ENCODE results near the gene MAN1A1. TPM values are rescaled to one million over a fixed set of nuclear protein-coding genes. Genes with fewer than 3 reads are reported as not detected.

Gene MAN1A1
- total and polyA plus RNA-seq, 10 donors, result 6.0 to 148 (median 93.5) TPM

GRCh38 chr6:119330520-119331113 lies 18.9 kb downstream of the MAN1A1 start:
- intact Hi-C loops (cut with DNase I; ENCODE audit: low total_unique reads), result no loop called here
- H3K27me3 ChIP-seq (replicated peaks in 1 of 7), result no peaks in the 10 kb centered on the region
- TF ChIP-seq POLR2AphosphoS5 (IDR thresholded peaks at IDR 0.05) (no peak), CTCF (IDR thresholded peaks at IDR 0.05 in 8 of 11, conservative IDR thresholded peaks at IDR 0.05 in 3 of 11) (no peak), POLR2A (IDR thresholded peaks at IDR 0.05) (no peak)
- peaks cover 6 to 56% (median 27%) of the 10 kb centered on the region in 6 donors for H3K4me1 ChIP-seq
- DNase-seq, result no peak
- H3K27ac ChIP-seq, result no peak overlapping the region
- H3K4me3 ChIP-seq, result no peak overlapping the region
- 83 to 93% (median 88%) methylated on average over 4 of the region's 4 CpGs for WGBS, 5 donors
- peaks cover 0 to 40% (median 0%) of the 10 kb centered on the region in 6 donors for H3K36me3 ChIP-seq
- no peaks in the 10 kb centered on the region for H3K9me3 ChIP-seq

DNA sequence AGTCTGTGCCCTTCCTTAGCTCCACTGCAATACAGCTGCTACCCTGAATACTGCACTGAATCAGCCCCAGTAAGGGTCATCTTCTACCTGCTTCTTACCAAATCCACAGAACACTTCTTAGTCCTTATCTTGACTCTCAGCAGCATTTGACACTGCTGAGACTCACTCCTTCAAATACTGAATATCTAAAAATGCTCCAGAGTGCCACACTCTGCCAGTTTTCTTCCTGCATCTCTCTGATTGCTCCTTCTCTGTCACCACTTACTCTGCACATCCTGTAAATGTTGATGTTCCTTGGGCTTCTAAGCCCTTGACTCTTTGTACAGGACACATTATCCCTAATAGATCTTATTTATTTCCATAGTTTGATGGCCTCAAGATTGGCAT lies 19.8 kb downstream of the MAN1A1 start:
- DNase-seq, result no peak
- no peak for TF ChIP-seq POLR2A (IDR thresholded peaks at IDR 0.05)
- no peak for TF ChIP-seq CTCF (IDR thresholded peaks at IDR 0.05 in 8 of 11, conservative IDR thresholded peaks at IDR 0.05 in 3 of 11)
- no peak for TF ChIP-seq POLR2AphosphoS5 (IDR thresholded peaks at IDR 0.05)
- intact Hi-C loops (cut with DNase I; ENCODE audit: low total_unique reads), result no loop called here

DNA sequence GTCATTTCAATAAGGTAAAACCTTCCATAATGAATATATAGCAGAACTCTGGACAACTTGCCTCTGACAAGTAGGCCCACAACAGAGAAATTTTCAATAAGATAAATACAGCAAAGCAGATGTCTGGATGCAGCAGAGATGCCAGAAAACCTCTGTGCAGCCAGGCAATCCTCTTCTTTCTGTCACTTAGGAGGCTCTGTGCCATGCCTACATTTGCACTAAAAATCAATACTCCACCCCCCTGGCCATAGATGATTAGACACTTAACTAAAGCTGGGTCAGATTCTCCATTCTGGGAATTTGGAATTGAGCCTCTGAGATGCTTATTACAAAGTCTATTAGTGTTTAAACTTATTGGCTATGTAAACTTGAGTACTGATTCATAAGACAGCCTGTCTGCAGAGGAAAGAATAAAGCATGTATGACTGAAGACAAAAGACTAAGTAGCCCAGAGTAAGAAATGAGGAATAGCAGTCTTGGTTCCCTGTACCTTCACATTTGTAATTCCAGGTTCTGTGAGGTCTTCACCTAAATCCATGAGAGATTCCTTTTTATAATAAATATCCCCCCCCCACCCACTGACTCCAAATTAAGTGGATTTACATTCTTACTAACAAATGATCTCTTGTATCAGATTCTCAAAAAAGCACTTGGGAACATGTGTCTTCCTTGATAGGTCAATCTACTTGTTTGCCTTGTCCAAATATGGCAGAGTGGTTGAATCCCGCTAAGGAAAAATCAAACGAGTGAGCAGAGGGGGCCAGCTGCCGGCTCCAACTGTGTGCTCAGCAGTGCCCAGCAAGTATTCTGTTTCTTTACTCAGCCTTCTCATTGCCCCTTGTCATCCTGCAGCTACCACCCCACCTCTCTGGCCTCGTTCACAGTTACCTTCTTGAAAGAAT lies 20.4 kb downstream of the MAN1A1 start:
- H3K27me3 ChIP-seq (replicated peaks in 1 of 7), result no peaks in the 10 kb centered on the region
- H3K4me3 ChIP-seq, result no peak overlapping the region
- H3K36me3 ChIP-seq, result peaks cover 0 to 44% (median 0%) of the 10 kb centered on the region in 6 donors
- intact Hi-C loops (cut with DNase I; ENCODE audit: low total_unique reads), result no loop called here
- H3K27ac ChIP-seq, result no peak overlapping the region
- DNase-seq, result no peak
- 81 to 96% (median 93%) methylated on average over 4 of the region's 4 CpGs for WGBS, 5 donors
- H3K9me3 ChIP-seq, result no peaks in the 10 kb centered on the region
- peaks cover 6 to 43% (median 15%) of the 10 kb centered on the region in 6 donors for H3K4me1 ChIP-seq
- no peak for TF ChIP-seq CTCF (IDR thresholded peaks at IDR 0.05 in 8 of 11, conservative IDR thresholded peaks at IDR 0.05 in 3 of 11)
- TF ChIP-seq POLR2A (IDR thresholded peaks at IDR 0.05), result no peak
- TF ChIP-seq POLR2AphosphoS5 (IDR thresholded peaks at IDR 0.05), result no peak

More for the DNA sequence above, 19.8 kb downstream of the MAN1A1 start:
- H3K9me3 ChIP-seq, result no peaks in the 10 kb centered on the region
- no peak overlapping the region for H3K4me3 ChIP-seq
- H3K27ac ChIP-seq, result no peak overlapping the region
- peaks cover 0 to 44% (median 0%) of the 10 kb centered on the region in 6 donors for H3K36me3 ChIP-seq
- no peaks in the 10 kb centered on the region for H3K27me3 ChIP-seq (replicated peaks in 1 of 7)
- H3K4me1 ChIP-seq, result peaks cover 6 to 48% (median 18%) of the 10 kb centered on the region in 6 donors

DNA sequence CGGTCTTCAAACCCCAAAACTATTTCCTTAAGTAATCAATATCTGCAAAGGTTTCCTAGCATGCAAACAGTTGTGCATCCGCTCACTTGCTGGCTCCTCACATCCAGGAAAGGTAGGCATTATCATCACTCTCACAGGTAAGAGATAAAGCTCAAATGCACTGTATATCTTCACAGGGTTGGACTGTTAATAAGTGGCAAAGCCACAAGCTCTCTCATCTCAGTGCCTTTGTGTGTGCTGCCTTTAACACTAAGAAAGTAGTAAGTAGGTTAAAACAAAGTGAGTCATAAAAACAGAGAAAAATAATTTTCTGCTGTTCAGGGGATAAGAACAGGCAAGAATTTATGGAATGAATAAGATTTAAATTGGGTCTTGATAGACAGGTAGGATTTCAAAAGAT lies 21.3 kb downstream of the MAN1A1 start:
- H3K4me1 ChIP-seq, result peaks cover 6 to 45% (median 12%) of the 10 kb centered on the region in 6 donors
- H3K27me3 ChIP-seq (replicated peaks in 1 of 7), result no peaks in the 10 kb centered on the region
- H3K4me3 ChIP-seq, result no peak overlapping the region
- peaks cover 0 to 42% (median 0%) of the 10 kb centered on the region in 6 donors for H3K36me3 ChIP-seq
- no peaks in the 10 kb centered on the region for H3K9me3 ChIP-seq
- no peak for DNase-seq
- H3K27ac ChIP-seq, result no peak overlapping the region
- intact Hi-C loops (cut with DNase I; ENCODE audit: low total_unique reads), result no loop called here
- 46 to 96% (median 95%) methylated on average over 2 of the region's 2 CpGs for WGBS, 5 donors
- TF ChIP-seq CTCF (IDR thresholded peaks at IDR 0.05 in 8 of 11, conservative IDR thresholded peaks at IDR 0.05 in 3 of 11), result no peak
- TF ChIP-seq POLR2AphosphoS5 (IDR thresholded peaks at IDR 0.05), result no peak
- TF ChIP-seq POLR2A (IDR thresholded peaks at IDR 0.05), result no peak

Measured in spleen (tissue), 11 donors.